NCI-H1436 treated with DMSO at 0.1 percent for 48 hours (cell line): ENCODE results near the gene YPEL1.
"Not testable (repeated sequence)": the region's sequence is repeated elsewhere in the genome, so short reads cannot be mapped to it uniquely, and the experiment has no call there.

Experiments
- DNase-seq: peaks from one replicate; lab custom pipeline; 2025; lab: John Stamatoyannopoulos, UW

Gene YPEL1

GRCh38 chr22:21683401-21683811 lies 52.2 kb downstream of the YPEL1 start:
- no peak for DNase-seq

- DNase-seq = no peak
Observed at GRCh38 chr22:21682385-21683175, 53.0 kb downstream of the YPEL1 start.

GRCh38 chr22:21681566-21682370 lies 53.8 kb downstream of the YPEL1 start:
- no peak for DNase-seq

- no peak for DNase-seq
Observed at GRCh38 chr22:21680830-21681565, 54.6 kb downstream of the YPEL1 start.

- DNase-seq = no peak
Observed at GRCh38 chr22:21679383-21679782, 56.2 kb downstream of the YPEL1 start.

GRCh38 chr22:21678842-21679241 lies 56.8 kb downstream of the YPEL1 start:
- not testable (repeated sequence) for DNase-seq

GRCh38 chr22:21677606-21678443 lies 57.8 kb downstream of the YPEL1 start:
- no peak for DNase-seq

- no peak for DNase-seq
Observed at GRCh38 chr22:21674638-21675245, 60.9 kb downstream of the YPEL1 start.

GRCh38 chr22:21673534-21674321 lies 61.9 kb downstream of the YPEL1 start:
- DNase-seq = no peak

GRCh38 chr22:21672107-21672629 lies 63.4 kb downstream of the YPEL1 start:
- DNase-seq = no peak

- no peak for DNase-seq
Observed at GRCh38 chr22:21669026-21669425, 66.6 kb downstream of the YPEL1 start.

GRCh38 chr22:21666786-21667185 lies 68.8 kb downstream of the YPEL1 start:
- DNase-seq = no peak

- no peak for DNase-seq
Observed at GRCh38 chr22:21665047-21665851, 70.3 kb downstream of the YPEL1 start.

GRCh38 chr22:21663738-21664137 lies 71.9 kb downstream of the YPEL1 start:
- DNase-seq = no peak

GRCh38 chr22:21661991-21662390 lies 73.6 kb downstream of the YPEL1 start:
- DNase-seq = no peak

- DNase-seq = no peak
Observed at GRCh38 chr22:21660904-21661303, 74.7 kb downstream of the YPEL1 start.

GRCh38 chr22:21659864-21660525 lies 75.6 kb downstream of the YPEL1 start:
- DNase-seq = no peak

- DNase-seq = peak; percentile 53
Observed at GRCh38 chr22:21657360-21658032, 78.1 kb downstream of the YPEL1 start.
